GM12875 (cell line): ENCODE measurements around the gene PRR19.
A peak's percentile ranks its signal among the peaks of the same experiment; 100 is the strongest.

Experiments
- H3K4me3 ChIP-seq: one replicate; pipeline ENCODE4 v1.5.1; 2011; ENCODE audit warnings: low read depth, low read length, control low read depth
- CTCF ChIP-seq: IDR thresholded peaks from 2 replicates; pipeline ENCODE4 v1.5.1; 2011; ENCODE audit warnings: low read depth, mild to moderate bottlenecking, control low read depth, inconsistent platforms, low read length, moderate library complexity, borderline replicate concordance; ENCODE audit not compliant: insufficient read depth

PRR19 gene

GRCh38 chr19:42290136-42290522 is 11.8 kb upstream of the PRR19 start:
- no peak overlapping the region for H3K4me3 ChIP-seq
- TF ChIP-seq CTCF = no peak

- peak; percentile 72 for TF ChIP-seq CTCF
- no peak overlapping the region for H3K4me3 ChIP-seq
These were observed 11.2 kb upstream of the PRR19 start for GRCh38 chr19:42290523-42291434.

GRCh38 chr19:42291435-42291810 is 10.5 kb upstream of the PRR19 start:
- no peak overlapping the region for H3K4me3 ChIP-seq

GRCh38 chr19:42292042-42292960 is 9.6 kb upstream of the PRR19 start:
- TF ChIP-seq CTCF = no peak
- H3K4me3 ChIP-seq = no peak overlapping the region

More at GRCh38 chr19:42291435-42291810, 10.5 kb upstream of the PRR19 start:
- TF ChIP-seq CTCF = no peak

GRCh38 chr19:42292963-42293362 is 9.0 kb upstream of the PRR19 start:
- H3K4me3 ChIP-seq = no peak overlapping the region
- no peak for TF ChIP-seq CTCF

- H3K4me3 ChIP-seq = no peak overlapping the region
- no peak for TF ChIP-seq CTCF
These were observed 8.4 kb upstream of the PRR19 start for GRCh38 chr19:42293540-42293939.

GRCh38 chr19:42293948-42294347 is 8.0 kb upstream of the PRR19 start:
- H3K4me3 ChIP-seq = no peak overlapping the region
- TF ChIP-seq CTCF = no peak
